GM23338 (cell line): ENCODE measurements around the gene OARD1. TPM values are rescaled to one million over a fixed set of nuclear protein-coding genes. Genes with fewer than 3 reads are reported as not detected.

Source experiments
- ATAC-seq: fragments of 200-7000 bp; cut with Tn5 transposase; 3 replicates; pipeline ENCODE4 v1.9.1; 2020
- DNase-seq: peaks from one replicate; pipeline ENCODE4 v3.0.0-alpha.2; 2015; ENCODE audit warnings: low spot score
- H2AFZ ChIP-seq: fragments of 200-600 bp; sonication (generic); 2 replicates; pipeline ENCODE4 v1.8.0; 2016; ENCODE audit warnings: antibody characterized with exemption, mild to moderate bottlenecking, moderate library complexity
- H3F3A ChIP-seq: fragments of 200-600 bp; sonication (generic); replicated peaks from 2 replicates; pipeline ENCODE4 v1.8.0; 2017; ENCODE audit warnings: antibody characterized with exemption, mixed run types, low read depth
- H3K27ac ChIP-seq: fragments of 200-600 bp; sonication (generic); 2 replicates; pipeline ENCODE4 v1.6.1; 2016; ENCODE audit warnings: low read depth
- H3K27me3 ChIP-seq: fragments of 200-600 bp; sonication (generic); 2 replicates; pipeline ENCODE4 v1.8.0; 2016; ENCODE audit warnings: mild to moderate bottlenecking, mixed run types, moderate library complexity; ENCODE audit not compliant: insufficient read depth
- H3K36me3 ChIP-seq: fragments of 200-600 bp; sonication (generic); 2 replicates; pipeline ENCODE4 v1.8.0; 2016; ENCODE audit warnings: mild to moderate bottlenecking; ENCODE audit not compliant: insufficient read depth
- H3K4me1 ChIP-seq: fragments of 200-600 bp; sonication (generic); 2 replicates; pipeline ENCODE4 v1.8.0; 2016; ENCODE audit warnings: mild to moderate bottlenecking, moderate library complexity; ENCODE audit not compliant: insufficient read depth
- H3K4me2 ChIP-seq: fragments of 200-600 bp; sonication (generic); 2 replicates; pipeline ENCODE4 v1.7.1; 2017; ENCODE audit warnings: mixed run types
- H3K4me3 ChIP-seq: fragments of 200-600 bp; sonication (generic); 2 replicates; pipeline ENCODE4 v1.6.1; 2016; ENCODE audit warnings: mixed run types
- H3K79me2 ChIP-seq: fragments of 200-600 bp; sonication (generic); replicated peaks from 2 replicates; pipeline ENCODE4 v1.8.0; 2017; ENCODE audit warnings: mild to moderate bottlenecking; ENCODE audit not compliant: insufficient read depth
- H3K9me2 ChIP-seq: fragments of 200-600 bp; sonication (generic); 2 replicates; pipeline ENCODE4 v1.8.0; 2017; ENCODE audit not compliant: insufficient read depth
- H4K20me1 ChIP-seq: fragments of 200-600 bp; sonication (generic); replicated peaks from 2 replicates; pipeline ENCODE4 v1.8.0; 2017; ENCODE audit warnings: mild to moderate bottlenecking; ENCODE audit not compliant: insufficient read depth
- H3K27ac Mint-ChIP-seq: 2 replicates; pipeline ENCODE4 v1.8.0; 2020; ENCODE audit warnings: inconsistent platforms, mild to moderate bottlenecking, moderate library complexity, mixed read lengths
- H3K27me3 Mint-ChIP-seq: 3 replicates; pipeline ENCODE4 v1.8.0; 2022; ENCODE audit warnings: low read depth, mild to moderate bottlenecking, moderate library complexity, mixed read lengths, inconsistent platforms; ENCODE audit not compliant: insufficient read depth, poor library complexity
- H3K36me3 Mint-ChIP-seq: 3 replicates; pipeline ENCODE4 v1.8.0; 2021; ENCODE audit warnings: low read depth, mild to moderate bottlenecking, inconsistent platforms, moderate library complexity, mixed read lengths
- H3K4me1 Mint-ChIP-seq: 3 replicates; pipeline ENCODE4 v1.8.0; 2020; ENCODE audit warnings: mild to moderate bottlenecking, inconsistent platforms, mixed read lengths
- H3K4me3 Mint-ChIP-seq: 3 replicates; pipeline ENCODE4 v1.8.0; 2021; ENCODE audit warnings: moderate library complexity, mild to moderate bottlenecking, inconsistent platforms, mixed read lengths
- H3K9me3 Mint-ChIP-seq: 3 replicates; pipeline ENCODE4 v1.8.0; 2020; ENCODE audit warnings: moderate library complexity, mild to moderate bottlenecking, inconsistent platforms, mixed read lengths
- CREB1 ChIP-seq: fragments of 250-450 bp; sonication (Bioruptor Pico); IDR thresholded peaks from 2 replicates; pipeline ENCODE4 v1.5.0; 2020; ENCODE audit warnings: low read depth, mild to moderate bottlenecking, moderate library complexity
- CTCF ChIP-seq, 2 experiments: fragments of 200-600 bp in 1 of 2; sonication (generic) in 1 of 2; conservative IDR thresholded peaks; 2 replicates each; pipeline versions ENCODE4 v1.5.1 to v1.6.1; 2016 to 2017; ENCODE audit warnings: antibody characterized with exemption in 2 of 2, low read depth in 2 of 2, mild to moderate bottlenecking in 2 of 2, moderate library complexity in 1 of 2
- ETS1 ChIP-seq: IDR thresholded peaks from 2 replicates; pipeline ENCODE4 v1.6.1; 2016; ENCODE audit warnings: antibody characterized with exemption
- EZH2 ChIP-seq: fragments of 200-600 bp; sonication (generic); IDR thresholded peaks from one replicate; pipeline ENCODE4 v1.8.0; 2017; ENCODE audit warnings: antibody characterized with exemption, mild to moderate bottlenecking, low read depth; ENCODE audit not compliant: unreplicated experiment
- EZH2phosphoT487 ChIP-seq: fragments of 200-600 bp; sonication (generic); IDR thresholded peaks from one replicate; pipeline ENCODE4 v1.8.1; 2018; ENCODE audit warnings: antibody characterized with exemption; ENCODE audit not compliant: unreplicated experiment
- JUNB ChIP-seq: IDR thresholded peaks from one replicate; pipeline ENCODE4 v1.6.1; 2016; ENCODE audit warnings: antibody characterized with exemption; ENCODE audit not compliant: unreplicated experiment
- NANOG ChIP-seq: IDR thresholded peaks from 2 replicates; pipeline ENCODE4 v1.6.1; 2016; ENCODE audit warnings: antibody characterized with exemption, borderline replicate concordance
- POLR2AphosphoS5 ChIP-seq: IDR thresholded peaks from 2 replicates; pipeline ENCODE4 v1.6.1; 2016; ENCODE audit warnings: antibody characterized with exemption, low read depth
- REST ChIP-seq: IDR thresholded peaks from one replicate; pipeline ENCODE4 v1.6.1; 2018; ENCODE audit warnings: antibody characterized with exemption; ENCODE audit not compliant: unreplicated experiment
- STAT1 ChIP-seq: IDR thresholded peaks from one replicate; pipeline ENCODE4 v1.6.1; 2016; ENCODE audit warnings: antibody characterized with exemption; ENCODE audit not compliant: unreplicated experiment
- ZNF114 ChIP-seq: fragments of 250-450 bp; sonication (Bioruptor Pico); IDR thresholded peaks from 2 replicates; pipeline ENCODE4 v1.5.0; 2020; ENCODE audit warnings: mild to moderate bottlenecking, moderate library complexity
- ZNF331 ChIP-seq: fragments of 250-450 bp; sonication (Bioruptor Pico); IDR thresholded peaks from 2 replicates; pipeline ENCODE4 v1.5.0; 2020; ENCODE audit warnings: low read depth, mild to moderate bottlenecking, moderate library complexity
- ZNF462 ChIP-seq: fragments of 250-450 bp; sonication (Bioruptor Pico); IDR thresholded peaks from 2 replicates; pipeline ENCODE4 v1.5.0; 2020; ENCODE audit warnings: mild to moderate bottlenecking, moderate library complexity
- polyA plus RNA-seq: library from polyadenylated mRNA; unstranded; fragments of >200 nt; fragmentation: Nextera tagmentation; extraction: Ambion mirVana; gene quantifications from 2 replicates; pipeline ENCODE4 v1.2.1, GENCODE V29; 2016
- total RNA-seq: library from RNA; depleted of rRNA; stranded (reverse); fragments of >200 nt; shearing (Covaris generic); gene quantifications from 2 replicates; pipeline ENCODE4 v1.2.3, GENCODE V29; 2014

OARD1 gene
- total and polyA plus RNA-seq, 2 experiments from 2014 or later, result 25.9 to 60.8 TPM

GRCh38 chr6:41071501-41071922 is 644 bp downstream of the OARD1 start:
- DNase-seq (no peak), ATAC-seq (no peak)
- H2AFZ ChIP-seq, result no peak overlapping the region

More at GRCh38 chr6:41071501-41071922, 644 bp downstream of the OARD1 start:
- peaks cover 39% of the 10 kb centered on the region for H3K79me2 ChIP-seq
- TF ChIP-seq EZH2 (no peak), CREB1 (CRISPR knock-in tag) (no peak), JUNB (no peak), NANOG (no peak), ETS1 (no peak), ZNF331 (CRISPR knock-in tag) (no peak), POLR2AphosphoS5 (no peak), CTCF (conservative IDR thresholded peaks at IDR 0.05; ENCODE audit: low read depth in 2 of 2) (no peak), ZNF114 (no peak), ZNF462 (no peak), STAT1 (no peak), EZH2phosphoT487 (no peak), REST (no peak)
- H3K27ac ChIP-seq, result peak overlapping the region; percentile 99
- Mint-ChIP-seq H3K27ac (peak overlapping the region; percentile 98), H3K4me3 (peak overlapping the region; percentile 92), H3K4me1 (peaks cover 29% of the 10 kb centered on the region), H3K36me3 (peaks cover 28% of the 10 kb centered on the region), H3K27me3 (peaks cover 11% of the 10 kb centered on the region), H3K9me3 (no peaks in the 10 kb centered on the region; the same call in 2 of the 3 replicates)
- H3K4me1 ChIP-seq, result peaks cover 33% of the 10 kb centered on the region
- no peaks in the 10 kb centered on the region for H3K9me2 ChIP-seq
- no peaks in the 10 kb centered on the region for H3K27me3 ChIP-seq
- peak overlapping the region; percentile 81 for H3K4me2 ChIP-seq
- H3F3A ChIP-seq, result peaks cover 2% of the 10 kb centered on the region; the same call in 1 of the 2 replicates
- H3K4me3 ChIP-seq, result peak overlapping the region; percentile 66
- H4K20me1 ChIP-seq, result peaks cover 14% of the 10 kb centered on the region; the same call in 1 of the 2 replicates
- H3K36me3 ChIP-seq, result peaks cover 5% of the 10 kb centered on the region; the same call in 1 of the 2 replicates
